ENCODE results near the gene NKD1. TPM values are rescaled to one million over a fixed set of nuclear protein-coding genes. Genes with fewer than 3 reads are reported as not detected.

NKD1 gene
- total RNA-seq, 2 donors from 2014 or later, result 2.3 TPM

DNA sequence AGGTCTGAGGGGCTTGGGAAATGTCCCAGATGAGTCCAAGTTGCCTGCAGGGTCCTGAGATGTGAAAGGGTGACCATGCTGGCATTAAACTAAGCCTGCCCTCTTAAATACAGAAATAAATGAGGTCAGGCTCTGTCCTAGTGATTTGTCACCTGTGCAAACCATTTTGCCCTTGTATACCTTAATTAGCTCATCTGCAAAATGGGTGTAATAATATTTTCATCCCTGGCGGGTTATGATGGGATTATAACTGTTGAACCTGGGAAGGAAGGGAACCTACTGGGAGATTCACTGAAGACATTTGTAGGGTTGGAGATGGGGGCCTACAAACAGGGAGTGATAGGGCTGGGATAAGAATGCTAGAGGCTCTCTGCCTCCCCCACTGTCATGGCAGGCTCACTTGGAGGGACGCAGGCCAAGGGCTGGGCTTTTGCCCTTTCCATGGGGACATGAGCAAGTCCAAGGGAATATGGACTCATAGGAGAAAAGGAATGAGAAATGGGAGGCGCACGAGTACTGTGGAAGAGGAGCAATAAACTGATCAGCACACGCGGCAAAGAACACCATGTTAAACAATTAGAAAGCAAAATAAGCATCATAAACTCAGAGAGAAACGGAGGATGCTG lies 4.4 kb downstream of the NKD1 start:
- no peaks in the 10 kb centered on the region for H3K4me1 ChIP-seq
- no peak for DNase-seq
- TF ChIP-seq CTCF (IDR thresholded peaks at IDR 0.05), result no peak
- H3K27ac ChIP-seq, result no peak overlapping the region
- no peak overlapping the region for H3K9ac ChIP-seq (ENCODE audit: low read depth in 2 of 2, low read length in 2 of 2)
- intact Hi-C loops (cut with DNase I), result no loop called here
- no peaks in the 10 kb centered on the region for H3K27me3 ChIP-seq
- H3K4me3 ChIP-seq, result no peak overlapping the region
- no peaks in the 10 kb centered on the region for H3K9me3 ChIP-seq
- no peaks in the 10 kb centered on the region for H3K36me3 ChIP-seq

DNA sequence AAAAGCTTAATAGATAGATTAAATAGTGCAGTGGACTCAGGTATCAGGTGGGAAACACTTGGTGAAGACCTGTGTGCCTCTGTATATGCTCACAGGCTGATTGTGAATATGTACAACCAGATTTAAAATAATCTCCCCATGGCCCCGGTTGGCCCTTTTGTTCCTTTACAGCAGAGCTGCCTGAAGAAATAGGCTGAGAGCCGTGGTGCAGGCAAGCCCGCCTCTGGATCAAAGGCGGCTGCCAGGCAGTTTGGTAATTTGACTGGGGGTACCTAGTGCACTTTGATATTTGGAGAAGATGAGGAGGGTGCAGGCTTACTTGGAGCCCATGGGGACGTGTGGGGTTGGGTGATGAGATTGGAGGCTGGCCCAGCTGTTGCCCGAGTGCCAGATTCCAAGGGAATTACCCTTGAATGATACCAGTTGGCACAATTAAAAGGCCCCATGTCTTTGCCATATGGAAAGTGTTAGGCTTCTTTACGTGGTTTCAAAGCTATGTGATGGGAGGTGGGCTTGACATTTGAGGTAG lies 5.0 kb downstream of the NKD1 start:
- no peaks in the 10 kb centered on the region for H3K27me3 ChIP-seq
- no peaks in the 10 kb centered on the region for H3K4me1 ChIP-seq
- no peak for TF ChIP-seq CTCF (IDR thresholded peaks at IDR 0.05)
- no peaks in the 10 kb centered on the region for H3K36me3 ChIP-seq
- no peak overlapping the region for H3K4me3 ChIP-seq
- H3K27ac ChIP-seq, result no peak overlapping the region
- no peak overlapping the region for H3K9ac ChIP-seq (ENCODE audit: low read depth in 2 of 2, low read length in 2 of 2)
- intact Hi-C loops (cut with DNase I), result no loop called here
- DNase-seq, result no peak
- H3K9me3 ChIP-seq, result no peaks in the 10 kb centered on the region

DNA sequence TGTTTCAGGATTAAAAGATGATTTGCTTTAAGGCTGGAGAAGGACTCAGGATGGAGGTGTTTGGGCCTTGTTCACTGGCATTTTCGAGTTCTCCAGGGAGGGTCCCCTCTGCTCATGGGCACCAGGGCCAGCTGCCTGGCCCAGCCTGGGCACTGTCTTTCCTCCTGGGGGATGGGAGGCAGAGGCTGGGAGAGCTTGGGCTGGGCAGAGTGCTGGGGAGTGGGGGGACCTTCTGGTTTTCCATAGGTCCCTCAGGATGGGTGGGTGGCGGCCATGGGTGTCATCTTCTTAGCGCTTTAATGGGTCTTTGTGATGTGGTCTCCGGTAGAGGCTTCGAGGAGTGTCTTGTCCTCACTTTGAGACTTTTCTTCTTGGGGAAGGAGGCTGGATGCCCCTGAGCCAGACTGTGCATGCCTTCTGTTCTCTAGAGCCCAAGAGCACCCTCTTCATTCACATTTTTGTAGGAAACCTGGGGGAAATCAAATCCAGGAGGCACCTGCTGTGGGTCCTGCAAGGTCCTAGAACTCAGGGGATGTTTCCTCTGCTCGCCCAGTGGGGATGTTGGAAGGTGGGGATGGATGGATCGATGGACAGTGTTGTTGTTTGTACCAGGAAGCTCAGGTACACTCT lies 5.7 kb downstream of the NKD1 start:
- Histone ChIP-seq H3K36me3 (no peaks in the 10 kb centered on the region), H3K9ac (ENCODE audit: low read depth in 2 of 2, low read length in 2 of 2) (no peak overlapping the region), H3K4me1 (no peaks in the 10 kb centered on the region), H3K4me3 (no peak overlapping the region), H3K27ac (no peak overlapping the region), H3K27me3 (no peaks in the 10 kb centered on the region), H3K9me3 (no peaks in the 10 kb centered on the region)
- TF ChIP-seq CTCF (IDR thresholded peaks at IDR 0.05), result no peak
- no peak for DNase-seq
- intact Hi-C loops (cut with DNase I), result no loop called here

DNA sequence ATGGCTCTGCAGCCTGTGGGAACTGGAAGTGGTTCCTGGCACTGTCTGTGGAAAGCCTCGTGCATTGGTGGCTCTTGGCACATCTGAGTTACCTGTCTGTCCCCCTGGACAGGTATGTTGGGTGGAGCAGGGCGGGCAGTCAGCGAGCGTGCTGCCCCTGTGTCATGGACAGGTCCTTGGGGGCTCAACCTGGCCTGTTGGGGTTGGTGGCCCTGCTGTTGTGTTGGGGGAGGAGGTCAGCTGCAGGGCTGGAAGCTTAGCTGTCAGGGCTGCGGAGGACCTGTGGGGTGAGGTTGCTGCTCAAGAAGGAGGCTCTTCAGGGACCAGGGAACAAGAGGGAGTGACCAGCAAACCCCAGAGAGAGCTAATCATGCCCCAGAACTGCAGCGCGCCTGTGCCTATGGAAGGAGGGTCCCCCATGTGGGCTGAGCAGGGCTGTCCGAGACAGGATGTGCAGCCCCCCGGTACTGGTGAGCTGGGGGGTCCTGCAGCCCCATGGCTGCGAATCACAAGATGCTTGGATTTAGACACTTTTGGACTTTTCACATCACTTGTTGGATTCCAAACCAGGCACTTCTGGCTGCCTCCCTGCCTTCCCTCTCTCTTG lies 7.2 kb downstream of the NKD1 start:
- no peak overlapping the region for H3K4me3 ChIP-seq
- no peak for TF ChIP-seq CTCF (IDR thresholded peaks at IDR 0.05)
- intact Hi-C loops (cut with DNase I), result no loop called here
- H3K9ac ChIP-seq (ENCODE audit: low read depth in 2 of 2, low read length in 2 of 2), result no peak overlapping the region
- no peak overlapping the region for H3K27ac ChIP-seq
- no peaks in the 10 kb centered on the region for H3K36me3 ChIP-seq
- DNase-seq, result no peak
- H3K9me3 ChIP-seq, result no peaks in the 10 kb centered on the region
- H3K4me1 ChIP-seq, result no peaks in the 10 kb centered on the region
- no peaks in the 10 kb centered on the region for H3K27me3 ChIP-seq

- no peaks in the 10 kb centered on the region for H3K9me3 ChIP-seq
- H3K27ac ChIP-seq, result no peak overlapping the region
- no peaks in the 10 kb centered on the region for H3K36me3 ChIP-seq
- DNase-seq, result no peak
- no peak overlapping the region for H3K9ac ChIP-seq (ENCODE audit: low read depth in 2 of 2, low read length in 2 of 2)
- no peaks in the 10 kb centered on the region for H3K4me1 ChIP-seq
- no peak for TF ChIP-seq CTCF (IDR thresholded peaks at IDR 0.05)
- intact Hi-C loops (cut with DNase I), result no loop called here
- H3K4me3 ChIP-seq, result no peak overlapping the region
- no peaks in the 10 kb centered on the region for H3K27me3 ChIP-seq
These were observed 7.9 kb downstream of the NKD1 start for GRCh38 chr16:50555952-50556673.

All from colonic mucosa (tissue), 4 donors.